Renal pelvis (tissue), 4 donors: ENCODE results near the gene TAF10. TPM values are rescaled to one million over a fixed set of nuclear protein-coding genes. Genes with fewer than 3 reads are reported as not detected.

Source experiments
- DNase-seq: peaks from one replicate; pipeline ENCODE4 v3.0.0-alpha.2; 2013
- polyA plus RNA-seq, 3 donors: library from polyadenylated mRNA; unstranded; fragments of 120-200 nt; gene quantifications; one replicate each; pipeline ENCODE4 v1.2.1, GENCODE V29; 2013; ENCODE audit not compliant: insufficient read length in 3 of 3

Gene TAF10
- polyA plus RNA-seq, 3 donors: 68.8 to 96.0 (median 81.3) TPM

DNA sequence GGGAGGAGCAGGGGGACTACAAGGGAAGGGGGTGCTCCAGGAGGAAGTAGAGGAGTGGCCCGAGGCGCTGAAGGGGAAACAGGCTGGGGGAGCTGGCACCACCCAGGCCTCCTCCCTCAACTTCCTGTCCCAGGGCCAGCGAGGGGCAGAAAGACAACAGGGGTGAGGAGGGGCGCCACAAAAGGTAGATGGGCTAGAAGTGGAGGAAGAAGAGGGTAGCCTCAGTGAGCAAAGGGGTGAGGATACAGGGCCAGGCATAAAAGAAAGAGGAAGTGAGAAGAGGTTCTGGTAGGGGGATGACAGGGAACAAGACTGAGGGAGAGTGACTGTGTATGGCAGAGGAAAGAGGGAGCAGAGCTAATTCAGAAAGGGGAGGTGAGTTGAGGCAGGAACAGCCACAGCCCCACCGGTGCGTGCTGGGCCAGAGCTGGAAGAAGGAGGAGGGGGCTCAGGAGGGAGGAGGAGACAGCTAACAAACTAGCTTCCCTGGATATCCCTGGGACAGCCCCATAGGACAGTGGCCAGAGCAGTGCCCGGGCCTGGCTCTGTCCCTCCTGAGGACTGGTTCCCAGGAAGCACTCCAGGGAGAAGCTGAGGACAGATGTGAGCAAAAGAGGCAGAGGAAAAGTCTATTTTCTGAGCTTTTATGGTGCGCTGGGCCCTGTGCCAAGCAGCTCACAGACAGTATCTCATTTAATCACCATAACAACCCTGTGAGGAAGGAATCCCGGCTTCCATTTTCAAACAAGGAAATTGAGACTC lies 35.1 kb upstream of the TAF10 start:
- no peak for DNase-seq

DNA sequence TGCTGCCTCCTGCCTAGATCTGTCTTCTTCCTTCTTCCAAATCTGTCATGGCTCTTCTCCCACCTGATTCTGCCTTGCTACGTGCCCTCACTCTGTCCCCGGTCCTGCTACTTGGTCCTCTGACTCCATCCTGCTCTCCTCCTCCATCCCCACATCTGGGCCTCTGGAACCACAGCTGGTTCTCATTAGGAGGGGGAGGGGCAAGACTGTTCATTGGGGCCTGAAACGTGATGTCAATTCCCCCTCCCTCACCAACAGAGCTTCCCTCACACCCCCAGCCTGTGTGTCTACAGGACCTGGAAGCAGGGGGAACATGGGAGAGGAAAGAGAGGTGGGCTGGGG lies 34.5 kb upstream of the TAF10 start:
- peak; percentile 71 for DNase-seq

DNA sequence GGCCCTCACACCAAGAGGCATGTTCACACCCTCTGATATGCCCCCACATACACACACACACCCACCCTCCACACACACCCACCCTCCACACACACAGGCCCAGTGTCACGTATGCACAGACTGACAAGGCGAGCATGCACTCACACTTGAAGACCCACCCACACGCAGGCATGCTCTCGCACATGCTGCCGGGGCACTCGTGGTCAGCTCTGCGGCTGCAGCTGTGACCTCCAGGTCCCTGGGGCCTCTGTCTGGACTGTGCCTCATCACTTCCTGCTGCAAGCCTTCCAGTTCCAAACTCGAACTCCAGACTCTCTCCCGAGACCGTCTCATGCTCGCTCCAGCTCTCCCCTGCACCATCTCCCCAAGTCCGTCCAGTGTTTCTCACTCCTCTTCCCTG lies 34.1 kb upstream of the TAF10 start:
- DNase-seq: no peak

DNA sequence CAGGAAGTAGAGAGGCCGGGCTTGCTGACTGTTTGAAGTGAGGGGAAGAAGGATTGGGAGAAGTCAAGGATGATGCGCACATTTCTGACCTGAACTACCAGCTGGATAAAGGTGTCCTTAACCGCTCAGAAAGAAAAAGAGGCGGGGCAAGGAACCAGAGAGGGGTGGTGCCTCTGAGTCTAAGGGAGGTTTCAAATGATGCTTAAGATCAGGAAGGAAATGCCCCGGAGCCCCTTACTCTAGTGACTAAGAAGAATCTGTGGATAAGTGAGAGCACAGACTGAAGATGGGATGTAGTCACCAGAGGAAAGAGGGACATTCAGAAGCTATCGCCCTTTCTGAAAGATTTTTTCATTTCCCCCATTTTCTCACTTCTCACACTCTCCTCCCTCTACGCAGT lies 30.9 kb upstream of the TAF10 start:
- DNase-seq: no peak

DNA sequence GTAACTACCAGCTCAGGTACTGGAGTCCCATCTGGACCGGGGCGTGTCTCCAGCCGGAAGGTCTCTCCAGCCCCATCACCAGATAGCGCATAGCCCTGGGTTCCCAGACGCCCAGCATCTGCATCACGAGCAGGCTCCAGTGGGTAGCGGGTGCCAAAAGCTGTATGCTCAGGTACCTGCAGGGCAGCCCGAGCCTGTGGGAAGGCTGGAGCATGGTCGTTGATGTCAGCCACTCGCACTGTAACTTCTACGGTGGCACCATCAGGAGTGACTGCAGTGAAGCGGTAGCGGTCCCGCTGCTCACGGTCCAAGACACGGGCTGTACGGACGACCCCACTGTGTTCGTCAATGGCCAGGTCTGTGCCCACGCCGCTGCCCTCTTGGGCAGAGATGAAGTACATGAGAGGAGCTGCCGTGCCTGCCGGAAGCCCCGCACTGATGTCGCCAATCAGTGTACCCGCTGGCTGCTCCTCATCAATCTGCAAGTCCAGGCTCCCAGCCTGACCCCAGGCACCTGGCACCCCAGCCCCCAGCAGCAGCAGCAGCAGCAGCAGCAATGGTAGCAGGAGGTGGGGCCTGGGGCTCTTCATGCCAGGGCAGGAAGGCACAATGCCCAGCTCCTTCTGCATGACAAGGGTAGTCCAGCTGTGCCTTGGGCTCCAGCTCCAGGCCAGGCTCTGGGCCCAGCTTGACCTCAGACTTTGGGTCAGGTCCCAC lies 29.1 kb upstream of the TAF10 start:
- no peak for DNase-seq

DNA sequence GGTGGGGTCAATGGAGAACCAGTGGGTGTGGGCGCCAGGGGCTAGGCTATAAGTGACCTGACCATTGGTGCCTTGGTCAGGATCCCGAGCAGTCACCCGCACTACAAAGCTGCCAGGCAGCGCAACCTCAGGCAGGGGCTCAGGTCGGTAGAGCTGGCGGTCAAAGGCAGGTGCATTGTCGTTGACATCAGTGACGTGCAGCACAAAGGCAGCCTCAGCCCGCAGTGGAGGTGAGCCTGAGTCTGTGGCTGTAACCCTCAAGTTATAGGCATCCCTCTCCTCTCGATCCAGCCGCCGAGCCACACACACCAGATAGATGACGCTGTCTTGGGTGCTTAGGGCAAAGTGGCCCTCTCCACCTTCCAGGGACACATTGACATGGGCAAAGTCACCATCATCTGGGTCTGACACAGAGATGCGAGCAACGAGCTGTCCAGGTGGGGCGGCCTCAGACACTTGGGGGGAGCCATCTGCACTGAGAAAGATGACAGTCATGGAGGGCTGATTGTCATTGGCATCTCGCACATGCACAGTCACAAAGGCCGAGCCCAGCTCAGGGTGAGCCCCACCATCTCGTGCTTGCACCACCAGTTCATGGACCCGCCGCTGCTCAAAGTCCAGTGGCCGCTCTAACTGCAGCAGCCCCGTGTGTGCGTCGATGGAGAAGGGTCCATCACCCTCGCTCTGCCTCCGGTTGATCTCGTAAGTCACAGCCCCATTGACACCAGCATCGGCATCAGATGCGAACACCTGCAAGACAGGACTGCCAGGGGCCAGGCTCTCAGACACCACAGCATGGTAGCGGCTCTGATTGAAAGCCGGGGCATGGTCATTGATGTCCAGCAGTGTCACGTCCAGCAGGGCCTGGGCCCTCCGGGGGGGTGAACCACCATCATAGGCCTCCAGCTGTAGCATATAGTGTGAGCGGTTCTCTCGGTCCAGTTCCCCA lies 28.3 kb upstream of the TAF10 start:
- no peak for DNase-seq

DNA sequence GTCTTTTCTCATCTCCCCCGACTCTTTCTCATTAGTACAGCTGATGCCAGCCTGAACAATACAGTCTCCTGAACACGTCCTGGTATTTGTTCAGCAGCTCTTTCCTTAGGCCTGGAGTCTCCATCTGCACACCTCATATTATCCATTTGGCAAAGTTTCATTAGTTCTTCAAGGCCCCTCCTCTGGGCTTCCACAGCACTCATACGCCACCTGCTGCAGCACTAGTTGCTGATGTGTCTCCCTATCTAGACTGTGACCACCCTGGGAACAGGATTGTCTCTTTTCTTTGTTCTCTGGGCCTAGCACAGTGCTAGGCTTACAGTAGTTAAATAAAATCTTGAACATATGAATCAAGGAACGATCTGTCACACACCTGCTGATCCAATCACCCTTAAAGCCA lies 26.4 kb upstream of the TAF10 start:
- no peak for DNase-seq

DNA sequence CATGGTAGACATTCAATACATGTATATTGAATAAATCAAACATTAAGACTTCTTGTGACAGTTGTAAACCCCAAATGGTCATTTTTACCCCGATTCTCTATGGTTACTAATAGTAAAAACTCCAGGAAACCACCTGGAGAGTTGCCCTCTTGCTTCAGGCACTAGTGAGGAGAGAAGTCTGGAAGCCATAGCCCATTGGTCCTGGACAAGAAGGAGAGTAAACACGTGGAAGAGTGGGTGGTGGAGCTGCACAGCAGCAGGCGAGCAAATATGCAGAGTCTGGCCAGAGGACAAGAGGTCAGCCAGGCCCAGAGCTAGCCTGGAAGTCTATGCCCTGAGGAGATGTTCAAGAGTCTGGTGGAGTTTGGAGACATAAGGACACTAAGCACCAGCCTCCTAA lies 25.9 kb upstream of the TAF10 start:
- no peak for DNase-seq

DNA sequence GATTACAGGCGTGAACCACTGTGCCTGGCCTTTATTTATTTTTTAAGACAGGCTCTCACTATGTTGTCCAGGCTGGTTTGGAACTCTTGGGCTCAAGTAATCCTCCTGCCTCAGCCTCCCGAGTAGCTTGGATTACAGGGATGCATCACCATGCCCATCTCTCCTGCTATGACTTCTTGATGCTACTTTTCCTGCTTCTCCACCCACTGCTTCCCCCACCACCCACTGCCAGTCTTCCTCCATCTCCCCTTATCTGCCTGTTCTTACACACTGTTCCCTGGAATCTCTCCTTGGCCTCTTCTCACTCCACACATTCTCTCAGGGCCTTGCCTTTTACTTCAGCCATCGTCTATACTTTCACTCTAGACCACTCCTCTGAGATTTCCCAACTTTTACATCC lies 24.5 kb upstream of the TAF10 start:
- no peak for DNase-seq

DNA sequence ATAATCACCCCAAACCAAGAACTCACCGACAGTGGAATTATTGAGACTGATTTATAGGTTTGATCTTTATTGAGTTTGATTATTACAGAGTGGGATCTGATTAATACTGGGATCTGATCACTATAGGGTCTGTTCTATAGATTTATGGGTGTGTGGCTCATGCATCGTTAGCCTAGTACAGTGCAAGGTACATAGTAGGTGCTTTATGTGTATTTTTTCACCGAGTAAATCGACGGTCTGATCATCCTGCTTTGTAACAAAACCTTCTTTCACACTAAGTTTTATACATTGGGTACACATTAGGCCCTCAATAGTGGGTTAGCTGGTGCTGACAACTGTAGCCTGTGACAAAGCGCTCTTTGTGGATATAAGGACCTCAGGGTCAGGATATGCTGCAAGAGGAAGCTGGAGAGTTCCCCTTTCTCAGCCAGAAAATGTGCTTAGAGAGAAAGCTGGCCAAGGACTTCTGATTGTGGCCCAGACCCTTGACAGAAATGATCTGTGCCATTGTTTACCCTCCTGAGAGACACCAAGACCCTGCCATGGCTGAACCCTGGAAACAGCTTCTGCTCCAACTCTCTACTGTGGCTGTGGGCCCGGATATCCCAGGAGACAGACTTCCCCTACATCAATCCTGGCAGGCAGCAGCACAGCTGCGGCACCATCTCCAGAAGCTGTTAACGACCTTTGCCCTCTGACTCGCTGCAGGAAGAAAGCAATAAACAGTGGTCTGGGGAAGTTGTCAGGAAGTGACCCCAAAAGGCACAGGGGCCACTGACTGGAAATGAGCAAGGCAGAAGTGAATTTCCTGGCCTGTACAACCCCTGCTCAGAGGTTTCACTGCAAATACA lies 23.3 kb upstream of the TAF10 start:
- DNase-seq: no peak

DNA sequence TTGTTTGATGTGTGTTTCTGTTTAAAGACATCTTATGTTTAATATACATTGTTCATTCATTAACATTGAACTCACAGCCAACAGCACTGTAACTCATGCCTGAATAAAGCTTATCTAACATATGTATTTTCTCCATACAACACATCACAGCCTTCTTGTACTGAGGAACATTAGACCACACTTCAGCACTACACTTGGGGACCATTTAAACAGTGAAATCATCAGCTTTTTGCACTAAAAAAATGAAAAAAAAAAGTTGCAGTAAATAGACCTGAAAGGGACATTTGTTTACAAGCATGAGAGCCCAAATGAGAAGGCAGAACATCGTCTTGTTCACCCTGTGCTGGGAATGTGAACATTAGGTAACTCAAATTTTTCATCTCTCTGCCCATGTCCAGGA lies 22.5 kb upstream of the TAF10 start:
- no peak for DNase-seq

DNA sequence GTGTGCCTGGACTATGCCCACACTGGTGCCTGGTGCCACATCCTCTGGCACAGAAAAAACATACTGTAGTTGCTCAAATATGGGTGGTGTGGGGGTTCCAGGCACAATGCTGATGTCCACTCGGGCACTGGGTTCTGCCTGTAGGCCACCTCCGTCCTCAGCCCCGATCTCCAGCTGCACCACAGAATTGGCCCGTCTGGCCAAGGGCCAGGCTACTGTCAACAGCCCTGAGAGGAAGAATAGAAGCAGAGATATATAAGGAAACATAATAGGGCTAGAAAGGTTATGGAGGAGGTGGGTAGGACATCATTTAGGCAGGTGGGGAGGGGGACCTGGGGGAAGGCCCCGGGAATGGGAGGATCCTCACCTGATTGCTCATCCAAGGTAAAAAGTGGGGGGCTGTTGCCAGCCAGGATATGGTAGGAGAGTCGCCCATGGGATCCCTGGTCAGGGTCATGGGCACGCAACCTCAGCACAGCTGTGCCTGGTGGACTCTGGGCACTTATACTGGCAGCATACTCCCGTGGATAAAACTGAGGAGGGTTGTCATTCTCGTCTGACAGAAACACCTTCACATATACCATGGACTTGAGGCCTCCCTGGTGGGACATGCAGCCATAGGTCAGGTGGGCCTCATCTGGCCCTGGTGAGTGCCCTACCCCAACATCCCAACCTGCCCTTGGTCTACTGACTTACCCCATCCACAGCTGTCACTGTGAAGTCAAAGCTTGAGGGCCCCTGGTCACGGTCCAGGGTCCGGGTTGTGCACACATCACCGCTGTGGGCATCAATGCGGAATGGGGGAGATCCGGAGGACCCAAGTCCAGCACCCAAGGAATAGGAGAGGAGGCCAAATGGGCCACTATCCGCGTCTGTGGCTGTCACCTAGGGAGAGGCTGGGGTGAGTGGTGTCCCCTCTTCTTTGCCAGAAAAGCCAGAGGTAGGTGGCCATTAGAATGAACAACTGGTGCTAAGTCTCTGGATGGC lies 21.7 kb upstream of the TAF10 start:
- DNase-seq: no peak

DNA sequence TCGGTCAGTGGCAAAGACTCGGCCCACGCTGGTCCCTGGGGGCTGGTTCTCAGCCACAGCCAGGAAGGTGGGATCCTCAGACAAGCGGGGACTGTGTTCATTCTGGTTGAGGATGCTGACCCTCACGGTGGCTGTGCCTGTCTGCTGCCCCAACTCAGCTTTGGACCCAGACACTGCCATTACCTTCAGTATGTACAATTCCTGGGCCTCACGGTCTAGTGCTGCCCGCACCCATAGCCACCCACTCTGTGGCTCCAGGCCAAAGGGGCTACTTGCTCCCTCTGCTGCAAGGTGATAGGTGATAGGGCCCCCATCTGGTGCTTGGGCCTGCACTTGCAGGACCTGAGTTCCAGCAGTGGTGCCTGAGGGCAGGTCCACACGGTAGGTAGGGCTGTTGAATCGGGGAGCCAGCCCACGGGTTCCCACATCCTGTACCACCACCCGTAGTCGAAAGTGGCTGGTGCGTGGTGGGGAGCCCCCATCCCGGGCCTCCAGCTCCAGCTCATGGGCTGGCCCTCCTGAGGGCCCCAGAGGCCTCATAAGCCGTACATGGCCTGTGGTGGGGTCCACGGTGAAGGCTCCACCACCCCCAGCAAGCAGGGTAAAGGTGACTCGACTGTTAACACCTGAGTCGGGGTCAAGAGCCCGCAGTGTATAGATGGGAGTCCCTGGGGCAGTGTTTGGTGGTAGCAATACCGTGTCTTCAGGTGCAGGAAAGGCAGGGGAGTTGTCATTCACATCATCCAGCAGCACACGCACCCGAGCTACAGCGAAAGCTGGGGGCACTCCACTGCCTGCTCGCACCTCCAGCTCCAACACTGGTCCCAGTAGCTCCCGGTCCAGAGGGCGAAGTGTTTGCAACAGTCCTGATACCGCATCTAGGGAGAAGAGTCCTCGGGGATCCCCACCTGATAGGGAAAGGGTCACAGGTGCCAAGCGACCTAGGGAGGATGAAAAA lies 20.4 kb upstream of the TAF10 start:
- DNase-seq: no peak

DNA sequence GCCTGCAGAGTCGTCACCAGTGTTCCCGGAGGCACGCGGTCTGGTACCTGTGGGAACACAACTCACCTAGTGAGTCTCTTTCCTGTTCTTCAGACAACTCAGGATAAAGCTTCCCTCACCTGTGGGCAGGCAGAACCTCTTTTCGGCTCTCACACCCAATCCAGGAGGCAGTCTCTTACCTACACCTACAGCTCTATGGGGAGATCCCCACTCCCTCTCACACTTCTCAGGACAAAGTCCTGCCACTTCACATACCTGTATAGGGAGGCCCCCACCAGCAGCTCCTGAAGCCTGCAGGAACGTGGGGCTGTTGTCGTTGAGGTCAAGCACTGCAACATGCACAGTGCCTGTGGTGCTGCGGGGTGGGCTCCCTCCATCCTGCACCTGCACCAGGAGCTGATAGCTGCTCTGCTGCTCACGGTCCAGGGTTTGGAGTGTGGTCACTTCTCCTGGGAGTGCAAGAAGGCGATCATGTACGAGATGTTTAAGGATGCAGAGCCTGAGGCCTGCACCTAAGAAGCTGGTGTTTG lies 19.4 kb upstream of the TAF10 start:
- no peak for DNase-seq

DNA sequence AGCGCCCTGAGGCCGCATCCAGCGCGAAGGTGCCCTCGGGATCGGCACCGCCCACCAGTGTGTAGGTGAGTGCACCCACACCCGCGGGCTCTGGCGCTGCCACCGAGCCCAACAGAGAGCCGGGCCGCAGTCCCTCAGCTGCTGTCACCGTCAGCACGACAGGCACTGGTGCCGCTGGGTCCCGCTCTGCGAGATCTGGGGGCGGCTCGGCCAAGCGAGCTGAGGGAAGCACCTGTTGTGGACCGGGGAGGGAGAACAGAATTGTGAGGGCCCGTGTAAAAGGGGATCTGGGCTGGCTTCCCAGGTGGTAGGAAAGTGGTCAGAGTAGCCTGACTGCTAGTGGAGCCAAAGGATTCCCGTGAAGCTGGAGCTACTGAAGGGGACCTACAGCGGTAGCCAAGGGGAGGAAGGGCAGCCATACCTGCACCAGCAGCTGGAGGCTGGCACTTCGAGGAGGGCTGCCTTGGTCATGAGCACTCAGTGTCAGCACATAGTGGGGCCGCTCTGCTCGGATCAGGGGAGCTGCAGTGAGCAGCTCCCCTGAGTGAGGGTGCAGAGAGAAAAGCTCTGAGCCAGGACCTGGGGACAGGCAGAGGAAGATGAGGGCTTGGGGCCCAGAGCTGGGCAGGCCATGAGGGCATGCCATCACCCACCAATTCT lies 18.7 kb upstream of the TAF10 start:
- no peak for DNase-seq

DNA sequence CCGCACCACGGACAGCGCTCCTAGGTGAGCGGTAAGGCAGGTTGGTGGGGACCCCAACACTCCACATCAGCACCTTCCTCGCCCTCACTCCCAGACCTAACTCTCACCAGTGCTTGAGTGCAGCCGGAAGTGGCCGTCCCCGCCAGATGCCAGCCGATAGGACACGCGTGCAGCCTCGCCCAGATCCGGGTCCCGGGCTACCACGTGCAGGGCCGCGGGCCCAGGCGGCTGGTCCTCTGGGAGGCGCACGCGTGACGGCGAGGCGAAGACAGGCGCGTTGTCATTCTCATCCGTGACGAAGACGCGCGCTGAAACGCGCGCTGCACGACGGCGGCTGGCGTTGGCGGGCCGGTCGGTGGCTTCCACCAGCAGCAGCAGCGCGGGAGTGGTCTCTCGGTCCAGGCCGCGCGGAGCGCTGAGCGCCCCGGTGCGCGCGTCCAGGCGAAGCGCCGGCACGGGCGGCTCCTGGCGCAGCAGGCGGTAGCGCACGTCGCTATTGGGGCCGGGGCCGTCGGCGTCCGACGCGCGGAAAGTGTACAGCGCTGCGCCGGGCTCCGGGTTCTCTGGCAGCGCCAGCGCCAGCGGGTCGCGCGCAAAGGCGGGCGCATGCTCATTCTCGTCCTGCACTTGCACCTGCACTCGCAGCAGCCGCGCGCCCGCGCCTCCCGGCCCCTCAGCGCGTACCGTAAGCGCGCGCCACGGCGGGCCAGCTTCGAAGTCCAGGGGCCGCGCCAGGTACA lies 18.0 kb upstream of the TAF10 start:
- no peak for DNase-seq

DNA sequence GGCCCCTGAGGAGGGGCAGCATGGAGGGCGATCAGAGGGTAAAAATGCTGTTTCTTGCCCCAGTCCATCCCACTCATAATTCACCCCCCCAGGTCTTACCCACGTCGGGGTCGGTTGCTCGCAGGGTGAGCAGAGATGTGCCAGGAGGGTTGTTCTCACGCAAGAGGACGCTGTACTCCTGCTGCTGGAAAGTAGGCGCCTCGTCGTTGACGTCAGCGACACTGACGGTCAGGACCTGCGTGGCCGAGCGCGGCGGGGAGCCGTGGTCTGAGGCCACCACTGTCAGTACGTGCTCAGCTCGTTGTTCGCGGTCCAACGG lies 17.5 kb upstream of the TAF10 start:
- DNase-seq: no peak

DNA sequence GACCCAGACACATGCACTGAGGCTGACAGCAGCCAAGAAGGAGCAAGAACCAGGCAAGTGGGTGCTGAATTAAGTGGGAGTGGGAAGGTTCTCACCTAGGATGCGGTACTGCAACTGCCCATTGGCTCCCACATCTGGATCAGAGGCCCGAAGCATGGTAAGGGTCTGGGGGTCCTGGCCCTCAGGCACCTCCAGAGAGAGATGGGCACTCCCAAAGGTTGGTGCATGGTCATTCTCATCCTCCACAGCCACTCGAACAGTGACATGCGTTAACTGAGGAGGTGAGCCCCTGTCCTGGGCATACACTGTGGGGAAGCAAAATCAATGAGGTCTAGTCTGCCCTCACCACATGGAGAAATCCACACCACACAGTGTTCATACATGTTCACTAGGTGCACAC lies 16.5 kb upstream of the TAF10 start:
- DNase-seq: no peak
